Kidney (tissue), 14 donors: ENCODE results near the gene ZNF605. TPM values are rescaled to one million over a fixed set of nuclear protein-coding genes. Genes with fewer than 3 reads are reported as not detected.

ENCODE experiments used
- DNase-seq, 5 donors: peaks; one replicate each; pipeline ENCODE4 v3.0.0-alpha.2; 2013 to 2020
- FAIRE-seq: peaks from 2 replicates; lab custom pipeline; 2012; peaks lifted over from hg19 to GRCh38; lab: Jason Lieb, UNC
- H3K27ac ChIP-seq, 2 donors: one replicate each; pipeline ENCODE4 v1.7.0; 2013; ENCODE audit warnings: low read depth in 2 of 2, low read length in 2 of 2, inconsistent platforms in 1 of 2
- H3K27me3 ChIP-seq: one replicate; pipeline ENCODE4 v1.7.1; 2013; ENCODE audit warnings: low read length, inconsistent platforms; ENCODE audit not compliant: control insufficient read depth, insufficient read depth
- H3K36me3 ChIP-seq, 3 donors: one replicate each; pipeline versions ENCODE4 v1.7.0 to v1.7.1; 2013; ENCODE audit warnings: low read length in 3 of 3, control low read depth in 1 of 3, inconsistent platforms in 1 of 3; ENCODE audit not compliant: insufficient read depth in 3 of 3, control insufficient read depth in 2 of 3
- H3K4me1 ChIP-seq, 3 donors: one replicate each; pipeline versions ENCODE4 v1.7.0 to v1.7.1; 2013; ENCODE audit warnings: low read length in 3 of 3, inconsistent platforms in 1 of 3, low read depth in 1 of 3; ENCODE audit not compliant: control insufficient read depth in 2 of 3, insufficient read depth in 2 of 3
- H3K4me3 ChIP-seq, 3 donors: one replicate each; pipeline versions ENCODE4 v1.7.0 to v1.8.1; 2013; ENCODE audit warnings: low read length in 3 of 3, control low read depth in 1 of 3, inconsistent platforms in 1 of 3
- H3K9ac ChIP-seq, 3 donors: one replicate each; pipeline versions ENCODE4 v1.7.0 to v1.7.1; 2013; ENCODE audit warnings: low read length in 3 of 3, control low read depth in 1 of 3, inconsistent platforms in 1 of 3
- H3K9me3 ChIP-seq, 3 donors: one replicate each; pipeline versions ENCODE4 v1.7.0 to v1.7.1; 2013; ENCODE audit warnings: low read length in 3 of 3, control low read depth in 1 of 3, inconsistent platforms in 1 of 3; ENCODE audit not compliant: control insufficient read depth in 2 of 3, insufficient read depth in 1 of 3
- intact Hi-C: fragments of 100-400 bp; cut with DNase I; formaldehyde crosslinking; loops from one replicate; pipeline ENCODE4 v1.11.1; 2022
- polyA plus RNA-seq: library from polyadenylated mRNA; stranded (reverse); fragments of 350-450 nt; fragmentation: Illumina TruSeq; extraction: RNeasy Lipid Tissue Mini Kit (QIAGEN cat#74804); gene quantifications from one replicate; pipeline ENCODE4 v1.2.3, GENCODE V29; 2014; ENCODE audit warnings: low read depth, low replicate concordance; ENCODE audit not compliant: insufficient read depth
- total RNA-seq: library from RNA; stranded (reverse); fragmentation: NEBNext Ultra II Directional; extraction: Animal tissue kit (Norgen Biotek cat#: 25700); gene quantifications from one replicate; pipeline ENCODE4 v1.2.1, GENCODE V29; 2021
- TF ChIP-seq, protein P1 (sequence below): IDR thresholded peaks from 3 replicates; pipeline ENCODE4 v1.5.1; 2012; ENCODE audit warnings: mild to moderate bottlenecking, moderate library complexity, borderline replicate concordance; ENCODE audit not compliant: insufficient read depth; ENCODE audit errors: extremely low read depth
- donor health status: control.
- donor health status: control.
- donor health status: control.
- donor health status: control.
- donor health status: control.
- donor health status: DM: yes; HTN: yes; CAD: no.
- donor health status: Normal renal cell carcinoma (clear cell type).

The ZNF605 gene
- total and polyA plus RNA-seq, 2 donors from 2014 or later: 5.0 to 15.2 TPM

- FAIRE-seq: no peak
Observed at GRCh38 chr12:132873724-132874123, 82.4 kb downstream of the ZNF605 start.

GRCh38 chr12:132872975-132873421 is 83.1 kb downstream of the ZNF605 start:
- peak in 1 of 5 donors; percentile 37 for DNase-seq
- H3K27ac ChIP-seq: no peak overlapping the region

More at GRCh38 chr12:132873724-132874123, 82.4 kb downstream of the ZNF605 start:
- peak in 1 of 5 donors; percentile 24 for DNase-seq
- no peaks in the 10 kb centered on the region for H3K9me3 ChIP-seq
- TF ChIP-seq, protein P1, sequence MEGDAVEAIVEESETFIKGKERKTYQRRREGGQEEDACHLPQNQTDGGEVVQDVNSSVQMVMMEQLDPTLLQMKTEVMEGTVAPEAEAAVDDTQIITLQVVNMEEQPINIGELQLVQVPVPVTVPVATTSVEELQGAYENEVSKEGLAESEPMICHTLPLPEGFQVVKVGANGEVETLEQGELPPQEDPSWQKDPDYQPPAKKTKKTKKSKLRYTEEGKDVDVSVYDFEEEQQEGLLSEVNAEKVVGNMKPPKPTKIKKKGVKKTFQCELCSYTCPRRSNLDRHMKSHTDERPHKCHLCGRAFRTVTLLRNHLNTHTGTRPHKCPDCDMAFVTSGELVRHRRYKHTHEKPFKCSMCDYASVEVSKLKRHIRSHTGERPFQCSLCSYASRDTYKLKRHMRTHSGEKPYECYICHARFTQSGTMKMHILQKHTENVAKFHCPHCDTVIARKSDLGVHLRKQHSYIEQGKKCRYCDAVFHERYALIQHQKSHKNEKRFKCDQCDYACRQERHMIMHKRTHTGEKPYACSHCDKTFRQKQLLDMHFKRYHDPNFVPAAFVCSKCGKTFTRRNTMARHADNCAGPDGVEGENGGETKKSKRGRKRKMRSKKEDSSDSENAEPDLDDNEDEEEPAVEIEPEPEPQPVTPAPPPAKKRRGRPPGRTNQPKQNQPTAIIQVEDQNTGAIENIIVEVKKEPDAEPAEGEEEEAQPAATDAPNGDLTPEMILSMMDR: no peak
- no peak overlapping the region for H3K4me3 ChIP-seq
- no peaks in the 10 kb centered on the region for H3K27me3 ChIP-seq
- H3K4me1 ChIP-seq: no peaks in the 10 kb centered on the region
- intact Hi-C loops: no loop called here
- no peak overlapping the region for H3K27ac ChIP-seq
- H3K9ac ChIP-seq: no peak overlapping the region
- peaks cover 2 to 27% (median 24%) of the 10 kb centered on the region in 3 donors for H3K36me3 ChIP-seq

GRCh38 chr12:132872073-132872855 is 83.8 kb downstream of the ZNF605 start:
- Histone ChIP-seq H3K4me3 (no peak overlapping the region), H3K9me3 (no peaks in the 10 kb centered on the region), H3K27ac (no peak overlapping the region), H3K4me1 (no peaks in the 10 kb centered on the region), H3K27me3 (no peaks in the 10 kb centered on the region), H3K9ac (no peak overlapping the region), H3K36me3 (peaks cover 2 to 24% (median 22%) of the 10 kb centered on the region in 3 donors)
- DNase-seq (peak in 1 of 5 donors; percentile 23), FAIRE-seq (no peak)
- TF ChIP-seq, protein P1: no peak
- intact Hi-C loops: no loop called here

More at GRCh38 chr12:132872975-132873421, 83.1 kb downstream of the ZNF605 start:
- Histone ChIP-seq H3K27me3 (no peaks in the 10 kb centered on the region), H3K4me3 (no peak overlapping the region), H3K9me3 (no peaks in the 10 kb centered on the region), H3K4me1 (no peaks in the 10 kb centered on the region), H3K9ac (no peak overlapping the region), H3K36me3 (peaks cover 2 to 27% (median 24%) of the 10 kb centered on the region in 3 donors)
- TF ChIP-seq, protein P1: no peak
- intact Hi-C loops: no loop called here
- FAIRE-seq: no peak
